ENCODE measurements around the gene PAM. TPM values are rescaled to one million over a fixed set of nuclear protein-coding genes. Genes with fewer than 3 reads are reported as not detected.

Gene PAM
- total RNA-seq, 1 donor from 2014 or later: 227 TPM

DNA sequence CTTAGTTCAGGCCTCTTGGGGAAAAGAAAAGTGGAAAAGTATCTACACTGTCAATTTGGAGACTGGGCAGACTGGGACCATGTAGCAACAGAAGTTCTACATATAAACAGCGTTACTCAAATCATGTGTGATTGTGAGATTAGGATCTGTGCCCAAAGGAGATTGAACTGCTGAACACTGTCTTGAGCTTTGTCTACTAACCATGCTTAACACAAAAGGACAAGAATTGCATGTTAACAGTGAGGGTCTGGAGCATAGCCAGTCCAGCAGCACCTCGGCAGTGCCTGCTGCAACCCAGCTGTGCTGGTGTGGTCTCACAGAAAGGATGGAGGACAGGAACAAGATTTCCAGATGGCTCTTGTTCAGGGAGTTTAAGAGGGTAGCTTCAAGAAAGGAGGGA is 5.7 kb downstream of the PAM start:
- H3K27ac ChIP-seq: no peak overlapping the region
- H3K27me3 ChIP-seq: no peaks in the 10 kb centered on the region
- no peaks in the 10 kb centered on the region for H3K36me3 ChIP-seq
- intact Hi-C loops (cut with DNase I): no loop called here
- ATAC-seq (peak; percentile 20), DNase-seq (no peak)
- peaks cover 36% of the 10 kb centered on the region for H3K4me1 ChIP-seq
- H3K4me3 ChIP-seq: no peak overlapping the region
- H3K9me3 ChIP-seq: no peaks in the 10 kb centered on the region
- TF ChIP-seq, protein P1, sequence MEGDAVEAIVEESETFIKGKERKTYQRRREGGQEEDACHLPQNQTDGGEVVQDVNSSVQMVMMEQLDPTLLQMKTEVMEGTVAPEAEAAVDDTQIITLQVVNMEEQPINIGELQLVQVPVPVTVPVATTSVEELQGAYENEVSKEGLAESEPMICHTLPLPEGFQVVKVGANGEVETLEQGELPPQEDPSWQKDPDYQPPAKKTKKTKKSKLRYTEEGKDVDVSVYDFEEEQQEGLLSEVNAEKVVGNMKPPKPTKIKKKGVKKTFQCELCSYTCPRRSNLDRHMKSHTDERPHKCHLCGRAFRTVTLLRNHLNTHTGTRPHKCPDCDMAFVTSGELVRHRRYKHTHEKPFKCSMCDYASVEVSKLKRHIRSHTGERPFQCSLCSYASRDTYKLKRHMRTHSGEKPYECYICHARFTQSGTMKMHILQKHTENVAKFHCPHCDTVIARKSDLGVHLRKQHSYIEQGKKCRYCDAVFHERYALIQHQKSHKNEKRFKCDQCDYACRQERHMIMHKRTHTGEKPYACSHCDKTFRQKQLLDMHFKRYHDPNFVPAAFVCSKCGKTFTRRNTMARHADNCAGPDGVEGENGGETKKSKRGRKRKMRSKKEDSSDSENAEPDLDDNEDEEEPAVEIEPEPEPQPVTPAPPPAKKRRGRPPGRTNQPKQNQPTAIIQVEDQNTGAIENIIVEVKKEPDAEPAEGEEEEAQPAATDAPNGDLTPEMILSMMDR (IDR thresholded peaks at IDR 0.05): no peak

DNA sequence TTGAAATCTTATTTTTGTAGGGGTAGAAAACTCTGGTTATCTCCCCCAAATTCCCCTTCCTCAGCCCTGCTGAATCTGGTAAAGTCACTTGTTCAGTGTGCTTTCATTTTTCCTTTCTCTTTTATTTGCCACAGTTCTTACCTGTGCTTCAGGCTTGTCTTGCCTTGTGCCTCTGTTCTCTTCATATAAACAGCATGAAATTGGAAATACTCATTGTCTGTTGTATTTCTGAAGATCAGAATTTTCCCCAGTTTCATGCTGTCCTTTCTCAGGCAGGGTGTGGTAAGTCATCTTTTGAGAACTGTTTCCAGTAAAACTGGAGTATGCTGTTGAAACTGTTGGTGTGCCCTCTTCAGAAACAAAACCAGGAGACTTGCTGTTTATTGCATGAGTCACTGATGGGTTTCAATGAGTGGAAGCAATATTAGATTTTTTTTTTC is 7.0 kb downstream of the PAM start:
- peak; percentile 77 for ATAC-seq
- Histone ChIP-seq H3K9me3 (no peaks in the 10 kb centered on the region), H3K4me3 (peak overlapping the region; percentile 29), H3K27me3 (no peaks in the 10 kb centered on the region), H3K27ac (peak overlapping the region; percentile 55), H3K4me1 (peaks cover 30% of the 10 kb centered on the region), H3K36me3 (no peaks in the 10 kb centered on the region)
- TF ChIP-seq, protein P1 (IDR thresholded peaks at IDR 0.05): no peak
- no peak for DNase-seq
- intact Hi-C loops (cut with DNase I): no loop called here

DNA sequence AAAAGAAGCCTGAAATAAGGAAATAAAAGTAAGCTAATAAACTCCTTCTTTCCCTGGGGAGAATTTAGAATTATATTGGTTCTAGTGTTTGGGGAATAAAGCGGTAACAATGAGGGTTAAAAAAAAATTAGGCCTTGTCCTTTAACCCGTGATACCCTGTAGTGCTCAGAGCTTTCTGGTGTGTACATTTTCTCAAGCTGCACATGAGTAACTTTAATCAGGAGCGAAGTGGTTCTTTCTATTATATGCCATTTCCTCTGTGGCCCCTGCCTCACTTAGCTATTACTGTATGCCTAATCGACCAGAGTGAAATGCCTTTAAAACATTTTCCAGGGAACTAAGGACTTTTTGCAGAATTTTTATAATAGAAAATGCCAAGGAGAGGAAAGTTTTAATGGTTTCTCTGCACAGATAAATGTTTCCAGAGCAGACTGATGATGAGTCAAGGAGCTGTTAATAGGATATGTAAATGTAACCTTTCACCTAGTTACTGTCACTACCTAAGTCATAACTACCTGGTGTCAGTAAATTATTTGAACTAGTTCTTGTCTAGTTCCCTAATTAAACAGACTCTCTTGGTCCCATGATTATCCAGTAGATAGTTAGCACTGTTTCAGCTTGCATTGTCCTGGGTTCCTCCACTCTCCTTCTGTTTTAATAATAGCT is 7.6 kb downstream of the PAM start:
- no peak for ATAC-seq
- intact Hi-C loops (cut with DNase I): no loop called here
- Histone ChIP-seq H3K4me3 (no peak overlapping the region), H3K27me3 (no peaks in the 10 kb centered on the region), H3K27ac (peak overlapping the region; percentile 4), H3K36me3 (no peaks in the 10 kb centered on the region), H3K4me1 (peaks cover 30% of the 10 kb centered on the region), H3K9me3 (no peaks in the 10 kb centered on the region)
- no peak for DNase-seq
- TF ChIP-seq, protein P1 (IDR thresholded peaks at IDR 0.05): no peak

DNA sequence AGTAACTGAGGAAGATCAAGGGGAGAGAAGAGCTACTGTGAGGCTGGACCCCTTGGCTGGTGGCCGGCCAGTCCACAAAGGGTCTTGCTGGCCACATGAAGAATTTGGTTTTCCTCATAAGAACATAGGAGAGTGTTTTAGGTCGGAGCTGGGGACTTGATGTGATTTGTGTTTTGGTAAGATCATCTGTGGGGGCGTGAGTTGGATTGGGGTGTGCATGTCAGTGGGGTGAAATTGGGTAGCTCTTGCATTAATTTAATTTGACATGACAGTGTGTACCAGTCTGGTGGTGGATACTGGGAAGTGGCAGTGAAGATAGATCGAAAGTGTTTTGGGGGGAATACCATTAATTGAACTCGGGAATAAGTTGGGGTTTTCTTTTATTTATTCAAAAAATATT is 8.6 kb downstream of the PAM start:
- ATAC-seq: no peak
- H3K27ac ChIP-seq: no peak overlapping the region

DNA sequence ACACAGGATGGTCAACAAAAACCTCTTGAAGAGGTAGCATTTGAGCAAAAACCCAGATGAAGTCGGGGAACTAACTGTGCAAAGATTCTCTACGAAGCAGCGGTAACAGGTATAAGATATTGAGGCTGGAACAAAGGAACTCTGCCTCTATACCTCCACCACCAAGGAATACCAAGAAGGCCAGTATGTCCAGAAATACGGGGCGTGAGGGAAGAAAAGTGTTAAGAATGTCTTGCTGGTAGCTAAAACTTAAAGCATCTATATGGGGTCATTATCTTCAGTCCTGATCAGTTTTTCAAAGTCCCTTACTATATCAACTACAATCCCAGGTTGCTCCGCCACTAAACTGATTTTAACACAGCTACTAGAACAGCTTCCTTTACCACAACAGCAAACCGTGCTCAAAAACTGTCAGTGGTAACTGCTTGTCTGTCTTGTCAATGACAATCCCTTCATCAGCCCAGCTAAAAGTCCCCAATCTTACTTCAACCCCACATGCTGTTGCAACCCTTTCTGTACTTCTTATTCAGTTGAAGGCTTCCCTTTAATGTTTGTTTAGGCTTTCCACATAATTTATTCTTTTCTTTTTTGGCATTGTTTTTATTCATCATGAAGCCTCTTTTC is 9.4 kb downstream of the PAM start:
- no peaks in the 10 kb centered on the region for H3K9me3 ChIP-seq
- intact Hi-C loops (cut with DNase I): no loop called here
- H3K4me3 ChIP-seq: no peak overlapping the region
- DNase-seq (no peak), ATAC-seq (no peak)
- H3K27ac ChIP-seq: no peak overlapping the region
- TF ChIP-seq, protein P1 (IDR thresholded peaks at IDR 0.05): no peak
- H3K27me3 ChIP-seq: no peaks in the 10 kb centered on the region
- H3K4me1 ChIP-seq: peaks cover 24% of the 10 kb centered on the region
- no peaks in the 10 kb centered on the region for H3K36me3 ChIP-seq

More for the DNA sequence above, 8.6 kb downstream of the PAM start:
- intact Hi-C loops (cut with DNase I): no loop called here
- TF ChIP-seq, protein P1 (IDR thresholded peaks at IDR 0.05): no peak
- no peak overlapping the region for H3K4me3 ChIP-seq
- H3K4me1 ChIP-seq: peaks cover 24% of the 10 kb centered on the region
- no peak for DNase-seq
- no peaks in the 10 kb centered on the region for H3K36me3 ChIP-seq
- H3K9me3 ChIP-seq: no peaks in the 10 kb centered on the region
- no peaks in the 10 kb centered on the region for H3K27me3 ChIP-seq

Measured in upper lobe of right lung (tissue), 1 donor.